Body of pancreas (tissue), 4 donors: ENCODE data around the gene SRD5A1. TPM values are rescaled to one million over a fixed set of nuclear protein-coding genes. Genes with fewer than 3 reads are reported as not detected.

Experiments
- ATAC-seq: fragments of 150-250 bp; one replicate; pipeline ENCODE4 v1.9.1; 2016
- DNase-seq, 4 donors: peaks; one replicate each; pipeline ENCODE4 v3.0.0-alpha.2; 2019
- H3K27ac ChIP-seq, 4 donors: fragments of 200-600 bp; sonication (generic); 1 replicate in 3 of 4; 2 replicates in 1 of 4; pipeline versions ENCODE4 v1.5.1 to v1.6.1; 2016 to 2019; ENCODE audit warnings: mild to moderate bottlenecking in 1 of 4, mixed read lengths in 1 of 4, moderate library complexity in 1 of 4
- H3K27me3 ChIP-seq, 2 donors: fragments of 200-600 bp; sonication (generic); one replicate each; pipeline ENCODE4 v1.6.0; 2016; ENCODE audit warnings: mild to moderate bottlenecking in 1 of 2
- H3K36me3 ChIP-seq, 2 donors: fragments of 200-600 bp; sonication (generic); replicated peaks in 1 of 2; 2 replicates each; pipeline ENCODE4 v1.5.1; 2016; ENCODE audit warnings: low read depth in 2 of 2; ENCODE audit not compliant: insufficient read depth in 1 of 2
- H3K4me1 ChIP-seq: fragments of 200-600 bp; sonication (generic); one replicate; pipeline ENCODE4 v1.6.0; 2016
- H3K4me3 ChIP-seq, 2 donors: fragments of 200-600 bp; sonication (generic); 1 replicate in 1 of 2; 2 replicates in 1 of 2; pipeline ENCODE4 v1.5.1; 2016 to 2019
- H3K9me3 ChIP-seq, 3 donors: fragments of 200-600 bp; sonication (generic); 1 replicate in 2 of 3; 2 replicates in 1 of 3; pipeline ENCODE4 v1.5.1; 2016
- POLR2A ChIP-seq, 3 donors: fragments of 450-650 bp; IDR thresholded peaks; one replicate each; pipeline ENCODE4 v1.6.1; 2016; ENCODE audit warnings: antibody characterized with exemption in 3 of 3, mild to moderate bottlenecking in 2 of 3
- WGBS, 2 donors: methylation state at CpG; one replicate each; pipeline ENCODE4 v1.1.5; 2017; 5-methylcytosine and 5-hydroxymethylcytosine counted together
- intact Hi-C: fragments of 100-400 bp; cut with DNase I; formaldehyde crosslinking; loops from one replicate; pipeline ENCODE4 v1.15.1; 2023
- total RNA-seq, 2 donors: library from RNA; depleted of rRNA; stranded (reverse); fragments of >200 nt; gene quantifications; one replicate each; pipeline ENCODE4 v1.1.0, GENCODE V29; 2016
- TF ChIP-seq, protein P1 (sequence below), 7 experiments: fragments of 450-650 bp in 4 of 7; fragments of 200-600 bp in 3 of 7; sonication (generic) in 3 of 7; IDR thresholded peaks; one replicate each; pipeline ENCODE4 v1.5.1; 2016 to 2019; ENCODE audit warnings: antibody characterized with exemption in 7 of 7

The SRD5A1 gene
- total RNA-seq, 2 donors from 2014 or later: 1.6 to 4.2 TPM

DNA sequence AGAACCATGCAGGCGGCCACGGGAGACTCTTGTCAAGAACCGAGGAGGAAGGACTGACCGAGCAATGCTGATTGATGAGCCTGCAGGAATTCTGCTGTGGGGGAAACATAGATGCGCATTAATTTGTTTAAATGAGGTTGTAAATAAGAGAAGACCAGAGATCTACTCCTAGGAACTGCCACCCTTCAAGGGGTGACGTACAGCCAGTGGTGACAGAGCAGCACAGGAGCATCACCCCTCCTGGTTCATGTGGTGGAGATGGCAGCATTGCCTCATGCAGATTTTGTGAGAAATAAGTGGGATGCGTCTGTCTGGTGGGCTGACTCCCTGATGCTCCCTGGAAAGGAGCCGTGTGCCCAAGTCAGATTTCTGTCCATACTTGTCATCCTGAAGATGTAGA lies 22.2 kb downstream of the SRD5A1 start:
- TF ChIP-seq, protein P1, sequence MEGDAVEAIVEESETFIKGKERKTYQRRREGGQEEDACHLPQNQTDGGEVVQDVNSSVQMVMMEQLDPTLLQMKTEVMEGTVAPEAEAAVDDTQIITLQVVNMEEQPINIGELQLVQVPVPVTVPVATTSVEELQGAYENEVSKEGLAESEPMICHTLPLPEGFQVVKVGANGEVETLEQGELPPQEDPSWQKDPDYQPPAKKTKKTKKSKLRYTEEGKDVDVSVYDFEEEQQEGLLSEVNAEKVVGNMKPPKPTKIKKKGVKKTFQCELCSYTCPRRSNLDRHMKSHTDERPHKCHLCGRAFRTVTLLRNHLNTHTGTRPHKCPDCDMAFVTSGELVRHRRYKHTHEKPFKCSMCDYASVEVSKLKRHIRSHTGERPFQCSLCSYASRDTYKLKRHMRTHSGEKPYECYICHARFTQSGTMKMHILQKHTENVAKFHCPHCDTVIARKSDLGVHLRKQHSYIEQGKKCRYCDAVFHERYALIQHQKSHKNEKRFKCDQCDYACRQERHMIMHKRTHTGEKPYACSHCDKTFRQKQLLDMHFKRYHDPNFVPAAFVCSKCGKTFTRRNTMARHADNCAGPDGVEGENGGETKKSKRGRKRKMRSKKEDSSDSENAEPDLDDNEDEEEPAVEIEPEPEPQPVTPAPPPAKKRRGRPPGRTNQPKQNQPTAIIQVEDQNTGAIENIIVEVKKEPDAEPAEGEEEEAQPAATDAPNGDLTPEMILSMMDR (IDR thresholded peaks at IDR 0.05): no peak
- no peak for TF ChIP-seq POLR2A (IDR thresholded peaks at IDR 0.05)
- no peak overlapping the region for H3K4me3 ChIP-seq
- WGBS, 2 donors: 95% methylated on average over 8 of the region's 8 CpGs
- H3K36me3 ChIP-seq: peaks cover 0 to 5% of the 10 kb centered on the region in 2 donors
- no peak overlapping the region for H3K27ac ChIP-seq
- no peaks in the 10 kb centered on the region for H3K4me1 ChIP-seq
- intact Hi-C loops: no loop called here
- DNase-seq: no peak
- no peak for ATAC-seq
- peaks cover 0 to 5% (median 0%) of the 10 kb centered on the region in 3 donors for H3K9me3 ChIP-seq
- H3K27me3 ChIP-seq: no peaks in the 10 kb centered on the region

DNA sequence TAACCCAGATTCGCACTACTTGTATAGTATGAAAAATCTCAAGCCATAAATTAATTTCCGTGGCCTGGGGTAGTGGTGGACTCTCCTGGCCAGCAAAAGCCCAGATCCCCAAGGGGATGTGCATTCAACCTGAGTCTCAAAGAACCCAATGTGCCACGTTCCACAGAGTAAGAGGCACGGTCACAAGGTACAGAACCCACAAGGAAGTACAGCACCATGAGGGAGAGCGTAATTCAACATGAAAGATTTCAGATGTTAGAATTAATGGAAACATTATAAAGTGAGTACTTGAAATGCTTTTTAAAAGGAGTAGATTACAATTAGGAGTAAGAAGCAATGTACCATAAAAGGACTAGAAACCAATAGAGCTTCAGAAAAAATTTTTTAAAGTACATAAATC lies 23.4 kb downstream of the SRD5A1 start:
- intact Hi-C loops: no loop called here
- 94 to 97% methylated on average over 5 of the region's 5 CpGs for WGBS, 2 donors
- Histone ChIP-seq H3K36me3 (peaks cover 0 to 5% of the 10 kb centered on the region in 2 donors), H3K9me3 (peaks cover 0 to 5% (median 0%) of the 10 kb centered on the region in 3 donors), H3K27ac (no peak overlapping the region), H3K27me3 (no peaks in the 10 kb centered on the region), H3K4me1 (no peaks in the 10 kb centered on the region), H3K4me3 (no peak overlapping the region)
- DNase-seq: no peak
- TF ChIP-seq POLR2A (IDR thresholded peaks at IDR 0.05): no peak
- TF ChIP-seq, protein P1 (IDR thresholded peaks at IDR 0.05): no peak
- ATAC-seq: no peak

DNA sequence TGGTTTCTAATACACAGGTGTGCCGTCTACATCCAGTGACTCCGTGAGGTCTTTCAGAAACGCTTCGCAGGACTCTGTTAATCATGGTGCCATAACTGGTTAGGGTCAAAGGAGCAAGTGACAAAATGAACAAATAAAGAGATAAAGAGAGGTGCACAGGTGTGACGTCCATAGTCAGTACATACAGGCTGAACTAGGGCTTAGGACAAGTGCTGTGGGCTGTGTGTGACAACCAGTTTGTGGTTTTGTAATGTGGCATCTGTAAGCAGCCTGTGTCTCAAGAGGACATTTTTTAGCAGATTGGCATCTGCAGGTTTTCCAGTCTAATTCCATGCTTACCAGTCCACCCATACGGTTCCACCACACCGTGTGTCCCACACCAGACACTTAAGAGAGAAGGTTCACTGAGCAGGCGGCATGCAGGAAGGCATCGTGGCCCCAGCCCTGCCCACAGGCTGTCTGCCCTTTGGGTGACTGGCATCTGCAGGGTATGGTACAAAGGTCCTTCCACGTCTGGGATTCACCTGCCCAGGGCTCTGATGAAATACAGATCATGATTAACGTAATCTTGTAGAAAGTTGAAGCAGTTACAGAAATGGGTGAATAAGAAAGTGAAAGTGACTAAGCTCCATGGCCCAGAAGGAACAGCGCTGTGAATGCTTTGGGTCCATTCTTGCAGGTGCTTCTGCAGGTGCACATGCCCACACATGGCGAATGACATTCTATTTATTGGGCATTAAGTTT lies 26.9 kb downstream of the SRD5A1 start:
- H3K9me3 ChIP-seq: peaks cover 0 to 5% (median 0%) of the 10 kb centered on the region in 3 donors
- ATAC-seq: no peak
- H3K4me1 ChIP-seq: no peaks in the 10 kb centered on the region
- H3K36me3 ChIP-seq: peaks cover 0 to 5% of the 10 kb centered on the region in 2 donors
- intact Hi-C loops: no loop called here
- no peak overlapping the region for H3K4me3 ChIP-seq
- TF ChIP-seq, protein P1 (IDR thresholded peaks at IDR 0.05): no peak
- no peak for TF ChIP-seq POLR2A (IDR thresholded peaks at IDR 0.05)
- DNase-seq: no peak
- H3K27ac ChIP-seq: no peak overlapping the region
- WGBS, 2 donors: 80 to 90% methylated on average over 13 of the region's 13 CpGs
- H3K27me3 ChIP-seq: no peaks in the 10 kb centered on the region

DNA sequence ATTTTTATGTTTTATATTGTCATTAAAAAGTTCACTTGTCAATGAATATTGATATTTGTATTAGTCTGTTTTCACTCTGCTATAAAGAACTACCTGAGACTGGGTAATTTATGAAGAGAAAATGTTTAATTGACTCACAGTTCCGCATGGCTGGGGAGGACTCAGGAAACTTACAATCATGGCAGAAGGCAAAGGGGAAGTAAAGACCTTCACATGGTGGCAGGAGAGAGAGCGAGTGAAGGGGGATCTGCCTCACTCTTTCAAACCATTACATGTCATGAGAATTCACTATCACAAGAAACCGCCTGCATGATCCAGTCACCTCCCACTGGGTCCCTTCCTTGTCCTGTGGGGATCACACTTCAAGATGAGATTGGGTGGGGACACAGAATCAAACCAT lies 27.4 kb downstream of the SRD5A1 start:
- H3K4me3 ChIP-seq: no peak overlapping the region
- H3K36me3 ChIP-seq: peaks cover 0 to 5% of the 10 kb centered on the region in 2 donors
- no peak overlapping the region for H3K27ac ChIP-seq
- TF ChIP-seq, protein P1 (IDR thresholded peaks at IDR 0.05): no peak
- no peak for TF ChIP-seq POLR2A (IDR thresholded peaks at IDR 0.05)
- no peak for ATAC-seq
- WGBS, 2 donors: 96% methylated on average over 3 of the region's 3 CpGs
- no peak for DNase-seq
- H3K4me1 ChIP-seq: no peaks in the 10 kb centered on the region
- intact Hi-C loops: no loop called here
- H3K9me3 ChIP-seq: peaks cover 0 to 5% (median 0%) of the 10 kb centered on the region in 3 donors
- no peaks in the 10 kb centered on the region for H3K27me3 ChIP-seq

DNA sequence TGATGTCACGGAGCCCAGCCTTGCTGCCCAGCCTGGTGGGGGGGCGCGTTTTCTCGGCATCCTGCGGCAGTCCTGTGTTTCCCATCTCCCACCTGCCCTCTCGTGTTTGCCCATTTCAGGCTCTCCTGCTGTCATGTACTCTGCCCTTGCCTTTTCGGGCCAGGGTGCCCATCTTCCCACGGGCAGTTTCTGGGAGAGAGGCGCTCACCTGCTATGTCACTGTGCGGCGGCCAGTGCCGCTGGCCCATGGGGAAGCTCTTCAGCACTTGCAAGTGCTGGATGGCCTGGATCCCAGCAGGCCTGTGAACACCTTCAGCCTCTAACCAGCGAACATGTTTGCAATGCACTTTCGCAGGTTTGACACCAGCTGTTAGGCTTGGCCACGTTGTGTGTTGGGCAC lies 33.5 kb downstream of the SRD5A1 start:
- TF ChIP-seq, protein P1 (IDR thresholded peaks at IDR 0.05): no peak
- no peak for TF ChIP-seq POLR2A (IDR thresholded peaks at IDR 0.05)
- H3K9me3 ChIP-seq: no peaks in the 10 kb centered on the region
- no peak overlapping the region for H3K27ac ChIP-seq
- H3K4me1 ChIP-seq: no peaks in the 10 kb centered on the region
- 89% methylated on average over 12 to 15 of the region's 15 CpGs for whole genome bisulfite sequencing, 2 donors
- no peak overlapping the region for H3K4me3 ChIP-seq
- DNase-seq: no peak
- no peaks in the 10 kb centered on the region for H3K36me3 ChIP-seq
- intact Hi-C loops: no loop called here
- ATAC-seq: no peak
- H3K27me3 ChIP-seq: no peaks in the 10 kb centered on the region
